Small intestine (tissue), 7 donors: Measurements from ENCODE around the gene GPR17. TPM values are rescaled to one million over a fixed set of nuclear protein-coding genes. Genes with fewer than 3 reads are reported as not detected.

Experiments
- DNase-seq, 2 donors: peaks; one replicate each; pipeline versions ENCODE4 v3.0.0 to v3.0.0-alpha.2; 2013
- FAIRE-seq: peaks from 2 replicates; lab custom pipeline; 2012; peaks lifted over from hg19 to GRCh38; lab: Jason Lieb, UNC
- H3K27ac ChIP-seq, 3 donors: one replicate each; pipeline ENCODE4 v1.5.1; 2013; ENCODE audit warnings: low read length in 2 of 3, mild to moderate bottlenecking in 2 of 3, control low read depth in 1 of 3, inconsistent platforms in 1 of 3, low read depth in 1 of 3, moderate library complexity in 1 of 3
- H3K27me3 ChIP-seq, 3 donors: one replicate each; pipeline ENCODE4 v1.6.1; 2013; ENCODE audit warnings: low read length in 3 of 3, inconsistent platforms in 1 of 3; ENCODE audit not compliant: control insufficient read depth in 3 of 3, insufficient read depth in 3 of 3
- H3K36me3 ChIP-seq, 3 donors: one replicate each; pipeline ENCODE4 v1.6.1; 2013; ENCODE audit warnings: low read length in 3 of 3, inconsistent platforms in 1 of 3, low read depth in 1 of 3, mild to moderate bottlenecking in 1 of 3, moderate library complexity in 1 of 3; ENCODE audit not compliant: control insufficient read depth in 3 of 3, insufficient read depth in 2 of 3
- H3K4me1 ChIP-seq, 3 donors: one replicate each; pipeline ENCODE4 v1.6.1; 2013; ENCODE audit warnings: low read length in 2 of 3, inconsistent platforms in 1 of 3, low read depth in 1 of 3, mild to moderate bottlenecking in 1 of 3, moderate library complexity in 1 of 3; ENCODE audit not compliant: control insufficient read depth in 3 of 3, insufficient read depth in 2 of 3
- H3K4me3 ChIP-seq, 3 donors: one replicate each; pipeline ENCODE4 v1.5.1; 2013; ENCODE audit warnings: low read length in 3 of 3, control low read depth in 1 of 3, inconsistent platforms in 1 of 3, low read depth in 1 of 3, mild to moderate bottlenecking in 1 of 3, moderate library complexity in 1 of 3
- H3K9me3 ChIP-seq, 2 donors: one replicate each; pipeline ENCODE4 v1.6.1; 2013; ENCODE audit warnings: low read depth in 1 of 2, low read length in 1 of 2; ENCODE audit not compliant: control insufficient read depth in 2 of 2, insufficient read depth in 1 of 2
- WGBS, 3 donors: extraction: QIAGEN DNeasy Blood & Tissue Kit; methylation state at CpG; one replicate each; pipeline ENCODE4 v1.1.7; 2013; 5-methylcytosine and 5-hydroxymethylcytosine counted together
- polyA plus RNA-seq, 4 donors: library from polyadenylated mRNA; stranded (reverse) in 3 of 4; unstranded in 1 of 4; fragments of 200-250 nt in 3 of 4; fragments of 120-200 nt in 1 of 4; gene quantifications; one replicate each; pipeline versions ENCODE4 v1.2.1 to v1.2.3, GENCODE V29; 2013
- donor health status: healthy with polysubstance abuse.
- donor health status: control.
- donor health status: control.
- donor health status: Bipolar disorder and iron deficiency.
- donor health status: healthy.

Gene GPR17
- polyA plus RNA-seq, 4 donors = 0.18 to 0.56 TPM; not detected in 2

DNA sequence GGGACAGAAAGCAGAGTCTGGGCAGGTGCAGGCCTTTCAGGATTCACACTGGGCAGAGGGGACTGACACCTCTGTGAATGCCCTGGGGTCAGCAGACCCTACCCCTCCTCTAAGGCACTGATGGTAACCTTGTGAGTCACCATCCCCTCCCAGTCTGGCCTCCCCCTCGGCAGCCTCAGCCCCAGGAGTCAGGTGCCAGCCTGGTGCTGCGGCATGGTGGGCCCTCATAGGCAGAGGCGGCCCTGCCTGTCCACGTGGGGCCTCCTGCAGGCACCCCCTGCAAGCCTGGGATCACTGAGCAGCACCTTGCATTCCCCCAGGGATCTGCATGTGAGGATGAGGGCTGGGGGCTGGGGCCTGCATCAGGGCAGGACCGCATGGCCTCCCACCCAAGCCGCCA, 4.8 kb upstream of the GPR17 start:
- H3K4me1 ChIP-seq = peaks cover 0 to 34% (median 0%) of the 10 kb centered on the region in 3 donors
- no peaks in the 10 kb centered on the region for H3K27me3 ChIP-seq
- H3K27ac ChIP-seq = no peak overlapping the region
- H3K4me3 ChIP-seq = no peak overlapping the region
- H3K9me3 ChIP-seq = no peaks in the 10 kb centered on the region
- WGBS, 3 donors = 86 to 90% (median 87%) methylated on average over 6 of the region's 6 CpGs
- FAIRE-seq = no peak
- DNase-seq = no peak
- peaks cover 0 to 45% (median 5%) of the 10 kb centered on the region in 3 donors for H3K36me3 ChIP-seq

DNA sequence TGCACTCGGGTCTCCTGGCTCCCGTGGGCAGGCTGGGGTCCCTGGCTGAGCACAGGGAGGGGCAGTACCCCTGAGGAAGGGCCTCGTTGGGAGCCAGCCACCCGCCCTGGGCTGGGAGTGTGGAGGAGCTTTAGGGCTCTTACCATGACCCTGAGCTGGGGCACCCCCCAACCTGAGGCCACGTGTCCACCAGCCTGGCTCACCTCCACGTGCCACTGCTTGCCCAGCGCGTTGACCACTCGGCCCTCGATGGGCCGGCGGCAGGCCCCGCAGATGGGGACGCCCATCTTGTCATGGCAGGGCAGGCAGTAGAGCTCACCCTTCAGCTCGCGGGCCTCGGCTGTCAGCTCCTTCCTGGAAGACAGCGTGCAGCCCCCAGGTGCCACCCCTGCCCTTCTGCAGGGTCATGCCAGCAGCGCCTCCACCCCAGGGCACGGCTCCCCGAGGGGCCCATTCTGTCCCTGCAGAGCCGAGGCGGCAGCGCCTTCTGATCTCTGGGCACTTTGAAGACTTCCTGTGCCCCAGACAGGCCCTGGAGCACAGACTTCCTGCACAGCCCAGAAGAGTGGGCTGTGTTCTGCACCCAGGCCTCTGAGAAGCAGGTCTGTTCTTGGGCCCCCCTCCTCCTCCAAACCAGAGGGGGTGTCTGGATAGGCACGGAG, 4.0 kb upstream of the GPR17 start:
- FAIRE-seq = no peak
- no peak overlapping the region for H3K4me3 ChIP-seq
- 52 to 61% (median 56%) methylated on average over 23 to 25 of the region's 25 CpGs for WGBS, 3 donors

DNA sequence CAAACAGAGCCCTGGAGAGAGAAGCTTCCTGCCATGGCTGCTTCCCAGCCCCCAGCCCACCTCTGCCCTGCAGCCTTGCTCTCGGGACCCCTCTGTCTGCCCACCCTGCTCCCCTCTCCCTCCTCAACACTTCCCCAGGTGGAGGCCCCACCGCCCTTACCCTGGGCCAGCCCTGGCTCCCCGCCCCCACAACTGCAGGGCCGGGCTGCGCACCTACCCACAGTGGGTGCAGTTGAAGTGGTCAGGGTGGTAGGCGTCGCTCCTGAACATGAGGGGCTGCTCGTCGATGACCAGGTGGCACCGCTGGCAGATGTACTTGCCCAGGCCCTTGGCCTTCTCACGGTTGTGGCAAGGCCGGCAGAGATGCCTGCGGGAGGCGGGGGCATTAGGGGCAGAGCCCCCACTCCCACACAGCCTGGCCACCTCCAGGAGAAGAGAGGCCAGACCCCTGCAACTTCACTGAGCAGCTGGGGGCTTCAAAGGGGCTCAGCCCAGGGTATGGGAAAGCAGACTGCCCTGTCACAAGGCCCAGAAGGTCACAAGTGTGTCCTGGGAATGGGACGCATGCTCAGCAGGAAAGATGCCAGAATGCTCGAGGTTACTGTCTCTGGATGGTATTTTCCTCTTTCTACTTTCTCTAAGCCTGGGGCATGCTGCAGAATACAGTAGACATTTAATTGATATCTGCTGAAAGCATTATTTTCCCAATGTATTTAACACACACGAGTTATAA, 3.1 kb upstream of the GPR17 start:
- no peak for FAIRE-seq
- peaks cover 0 to 28% (median 0%) of the 10 kb centered on the region in 3 donors for H3K36me3 ChIP-seq
- no peak for DNase-seq
- no peaks in the 10 kb centered on the region for H3K9me3 ChIP-seq
- H3K27ac ChIP-seq = no peak overlapping the region
- H3K4me1 ChIP-seq = peaks cover 0 to 16% (median 0%) of the 10 kb centered on the region in 3 donors
- no peak overlapping the region for H3K4me3 ChIP-seq
- H3K27me3 ChIP-seq = no peaks in the 10 kb centered on the region
- 85 to 87% (median 87%) methylated on average over 17 of the region's 17 CpGs for WGBS, 3 donors

More for the DNA sequence above, 4.0 kb upstream of the GPR17 start:
- Histone ChIP-seq H3K36me3 (peaks cover 0 to 37% (median 2%) of the 10 kb centered on the region in 3 donors), H3K9me3 (no peaks in the 10 kb centered on the region), H3K4me1 (peaks cover 0 to 25% (median 0%) of the 10 kb centered on the region in 3 donors), H3K27ac (no peak overlapping the region), H3K27me3 (no peaks in the 10 kb centered on the region)
- no peak for DNase-seq

DNA sequence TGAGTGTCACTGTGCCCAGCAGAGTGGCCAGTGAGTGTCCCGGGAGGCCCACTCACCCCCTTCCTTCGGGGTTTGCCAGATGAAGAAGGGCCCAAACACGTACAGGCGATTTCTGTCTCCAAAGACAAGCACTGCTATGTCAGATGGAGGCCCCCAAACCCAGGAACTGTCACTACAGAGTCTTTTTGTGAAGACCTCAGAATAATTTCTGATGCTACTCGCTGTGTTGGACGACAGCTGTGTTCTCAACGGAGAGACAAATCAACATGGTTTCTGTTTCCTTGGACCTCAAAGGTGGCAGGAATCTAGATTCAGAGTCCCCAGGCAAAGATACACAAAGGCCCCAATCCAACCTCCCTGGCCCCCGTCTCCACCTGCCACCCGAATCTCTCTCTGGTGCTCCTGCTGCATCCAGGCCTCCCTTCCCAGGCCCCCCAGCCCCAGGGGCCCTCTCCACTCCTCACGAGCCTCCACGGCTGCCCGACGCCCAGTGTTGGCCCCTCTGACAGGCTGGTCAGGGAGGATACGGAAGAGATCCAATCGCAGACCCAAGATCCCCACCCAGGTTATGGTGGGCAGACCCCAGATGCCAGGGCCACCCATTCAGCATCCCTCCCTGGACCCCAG, 2.4 kb upstream of the GPR17 start:
- H3K4me1 ChIP-seq = peaks cover 0 to 13% (median 0%) of the 10 kb centered on the region in 3 donors
- no peak for FAIRE-seq
- peaks cover 0 to 21% (median 0%) of the 10 kb centered on the region in 3 donors for H3K36me3 ChIP-seq
- DNase-seq = no peak
- no peaks in the 10 kb centered on the region for H3K27me3 ChIP-seq
- H3K4me3 ChIP-seq = no peak overlapping the region
- no peaks in the 10 kb centered on the region for H3K9me3 ChIP-seq
- H3K27ac ChIP-seq = no peak overlapping the region
- 90 to 92% (median 92%) methylated on average over 15 of the region's 15 CpGs for WGBS, 3 donors

DNA sequence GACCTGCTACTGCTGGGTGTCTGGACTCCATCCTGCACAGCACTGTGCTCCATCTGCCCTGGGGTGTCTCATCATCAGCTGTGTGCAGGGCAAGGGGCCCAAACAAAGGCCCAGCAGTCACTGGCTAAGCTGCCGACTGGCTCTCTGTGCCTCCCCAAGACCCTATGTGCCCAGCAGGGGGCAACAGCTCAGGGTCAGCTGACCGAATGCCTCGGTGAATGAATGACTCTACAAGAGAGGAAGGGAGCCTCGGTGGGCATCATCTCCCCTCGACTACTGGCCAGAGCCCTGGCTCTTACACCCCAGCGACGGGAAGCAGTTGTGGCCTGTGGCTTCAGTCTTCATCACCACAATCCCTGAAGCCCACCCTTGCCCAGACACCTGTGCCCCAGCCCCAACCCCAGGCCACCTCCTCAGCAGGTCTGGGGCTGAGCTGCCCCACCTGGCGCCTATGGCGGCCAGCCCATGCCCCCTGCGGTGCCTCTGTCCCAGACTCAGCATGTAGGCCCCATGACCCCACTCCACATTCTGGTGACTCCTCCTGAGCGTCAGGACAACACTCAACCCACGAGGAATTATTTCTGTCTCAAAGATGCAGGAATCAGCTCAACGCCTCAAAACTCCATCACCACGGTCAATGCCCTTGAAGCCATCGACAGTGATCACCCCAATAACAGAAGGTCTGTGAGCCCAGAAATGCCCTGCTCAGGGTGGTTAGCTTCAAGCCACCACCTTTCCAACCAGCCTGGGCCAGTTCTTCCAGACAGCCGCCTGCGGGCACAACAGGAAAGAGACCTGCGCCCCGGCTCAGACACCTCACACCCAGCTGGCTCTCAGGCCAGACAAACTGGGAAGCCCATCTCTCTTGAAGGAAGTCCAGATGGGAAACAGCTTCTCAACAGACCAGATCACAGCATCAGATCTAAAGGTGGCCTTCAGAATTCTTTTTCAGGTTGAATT, 1.6 kb upstream of the GPR17 start:
- H3K4me1 ChIP-seq = peaks cover 0 to 13% (median 0%) of the 10 kb centered on the region in 3 donors
- no peak overlapping the region for H3K27ac ChIP-seq
- H3K27me3 ChIP-seq = no peaks in the 10 kb centered on the region
- no peak overlapping the region for H3K4me3 ChIP-seq
- H3K36me3 ChIP-seq = peaks cover 0 to 13% (median 0%) of the 10 kb centered on the region in 3 donors
- no peak for DNase-seq
- FAIRE-seq = no peak
- 84 to 89% (median 86%) methylated on average over 17 to 19 of the region's 19 CpGs for WGBS, 3 donors
- no peaks in the 10 kb centered on the region for H3K9me3 ChIP-seq

DNA sequence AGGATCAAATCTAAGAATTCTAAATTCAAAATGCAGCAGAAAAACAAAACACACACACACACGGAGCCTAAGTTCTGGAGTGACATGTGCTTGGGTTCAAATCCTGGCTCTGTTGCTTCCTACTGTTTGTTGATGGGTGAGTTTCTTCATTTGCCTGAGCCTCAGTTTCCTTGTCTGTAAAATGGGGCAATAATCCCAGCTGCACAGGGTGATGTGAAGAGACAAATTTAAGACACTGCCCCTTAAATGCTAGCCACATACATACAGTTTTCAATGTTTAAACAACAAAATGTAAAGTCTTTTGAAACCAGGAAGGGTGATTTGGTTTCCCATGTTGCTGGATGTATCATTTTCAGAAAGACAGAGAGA, 943 bp upstream of the GPR17 start:
- no peaks in the 10 kb centered on the region for H3K27me3 ChIP-seq
- 59 to 71% (median 59%) methylated on average over 1 of the region's 1 CpG for WGBS, 3 donors
- H3K4me3 ChIP-seq = no peak overlapping the region
- no peaks in the 10 kb centered on the region for H3K9me3 ChIP-seq
- H3K36me3 ChIP-seq = peaks cover 0 to 8% (median 0%) of the 10 kb centered on the region in 3 donors
- peaks cover 0 to 9% (median 0%) of the 10 kb centered on the region in 3 donors for H3K4me1 ChIP-seq
- FAIRE-seq (no peak), DNase-seq (no peak)
- H3K27ac ChIP-seq = no peak overlapping the region

DNA sequence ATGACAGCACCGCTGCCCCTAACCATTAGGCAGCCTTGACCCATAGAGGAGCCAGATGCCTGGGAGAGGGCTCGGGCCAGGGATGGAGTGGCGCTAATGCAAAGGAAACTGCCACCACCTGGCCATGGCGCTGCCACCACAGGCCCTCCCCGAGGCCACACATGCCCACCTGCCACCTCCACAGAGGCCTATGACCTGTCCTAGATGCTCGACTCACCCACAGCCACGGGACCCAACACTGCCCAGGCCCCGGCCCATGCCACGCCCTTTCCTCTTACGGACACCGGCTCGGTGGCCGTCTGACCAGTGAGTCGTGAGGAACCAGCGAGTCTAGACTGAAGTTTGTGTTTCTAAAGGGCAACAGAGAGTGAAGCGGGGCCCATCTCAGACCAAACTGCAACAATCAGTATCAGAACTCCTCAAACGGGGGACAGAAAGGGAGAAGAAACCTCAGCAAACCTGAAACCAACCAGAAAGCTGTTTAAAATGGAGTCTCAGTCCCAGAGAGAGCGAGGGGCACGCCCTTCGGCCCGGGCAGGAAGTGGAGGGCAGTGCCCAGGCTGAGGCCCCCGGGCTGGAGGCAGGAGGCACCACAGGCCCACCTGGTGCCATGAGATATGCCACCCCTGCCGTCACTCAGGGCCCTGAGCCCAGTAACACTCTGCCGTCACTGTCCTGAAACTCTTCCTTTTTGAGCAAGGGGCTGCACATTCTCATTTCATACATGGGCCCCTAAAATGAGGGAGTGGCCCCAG, 711 bp downstream of the GPR17 start:
- peak overlapping the region in 1 of 3 donors; percentile 43 for H3K27ac ChIP-seq
- 67 to 72% (median 70%) methylated on average over 23 to 24 of the region's 24 CpGs for WGBS, 3 donors
- no peak overlapping the region for H3K4me3 ChIP-seq
- H3K9me3 ChIP-seq = no peaks in the 10 kb centered on the region
- H3K4me1 ChIP-seq = peaks cover 0 to 7% (median 0%) of the 10 kb centered on the region in 3 donors
- no peaks in the 10 kb centered on the region for H3K27me3 ChIP-seq
- FAIRE-seq (no peak), DNase-seq (no peak)
- peaks cover 0 to 4% (median 0%) of the 10 kb centered on the region in 3 donors for H3K36me3 ChIP-seq
